NT2/D1 (cell line): Measurements from ENCODE around the gene VSX1.

Source experiments
- YY1 ChIP-seq: IDR thresholded peaks from 2 replicates; pipeline ENCODE4 v1.6.1; 2011; ENCODE audit not compliant: insufficient read length, insufficient read depth
- ZNF274 ChIP-seq: IDR thresholded peaks from 2 replicates; pipeline ENCODE4 v1.6.1; 2011; ENCODE audit warnings: mild to moderate bottlenecking, low read depth, low read length

GRCh38 chr20:25065625-25066338 lies 16.2 kb downstream of the VSX1 start:
- TF ChIP-seq ZNF274 = no peak
- no peak for TF ChIP-seq YY1
